ENCODE measurements around the gene RCN1.

- TF ChIP-seq BHLHE40 (IDR thresholded peaks at IDR 0.05; ENCODE audit: low read depth, low read length): no peak
- TF ChIP-seq, protein P1, sequence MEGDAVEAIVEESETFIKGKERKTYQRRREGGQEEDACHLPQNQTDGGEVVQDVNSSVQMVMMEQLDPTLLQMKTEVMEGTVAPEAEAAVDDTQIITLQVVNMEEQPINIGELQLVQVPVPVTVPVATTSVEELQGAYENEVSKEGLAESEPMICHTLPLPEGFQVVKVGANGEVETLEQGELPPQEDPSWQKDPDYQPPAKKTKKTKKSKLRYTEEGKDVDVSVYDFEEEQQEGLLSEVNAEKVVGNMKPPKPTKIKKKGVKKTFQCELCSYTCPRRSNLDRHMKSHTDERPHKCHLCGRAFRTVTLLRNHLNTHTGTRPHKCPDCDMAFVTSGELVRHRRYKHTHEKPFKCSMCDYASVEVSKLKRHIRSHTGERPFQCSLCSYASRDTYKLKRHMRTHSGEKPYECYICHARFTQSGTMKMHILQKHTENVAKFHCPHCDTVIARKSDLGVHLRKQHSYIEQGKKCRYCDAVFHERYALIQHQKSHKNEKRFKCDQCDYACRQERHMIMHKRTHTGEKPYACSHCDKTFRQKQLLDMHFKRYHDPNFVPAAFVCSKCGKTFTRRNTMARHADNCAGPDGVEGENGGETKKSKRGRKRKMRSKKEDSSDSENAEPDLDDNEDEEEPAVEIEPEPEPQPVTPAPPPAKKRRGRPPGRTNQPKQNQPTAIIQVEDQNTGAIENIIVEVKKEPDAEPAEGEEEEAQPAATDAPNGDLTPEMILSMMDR (IDR thresholded peaks at IDR 0.05): no peak
- TF ChIP-seq POLR2AphosphoS2 (conservative IDR thresholded peaks at IDR 0.05; ENCODE audit: low read length): no peak
- TF ChIP-seq, protein P2, sequence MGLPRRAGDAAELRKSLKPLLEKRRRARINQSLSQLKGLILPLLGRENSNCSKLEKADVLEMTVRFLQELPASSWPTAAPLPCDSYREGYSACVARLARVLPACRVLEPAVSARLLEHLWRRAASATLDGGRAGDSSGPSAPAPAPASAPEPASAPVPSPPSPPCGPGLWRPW (IDR thresholded peaks at IDR 0.05): no peak
- no peak for TF ChIP-seq MAX (IDR thresholded peaks at IDR 0.05)
These were observed 40.6 kb upstream of the RCN1 start for GRCh38 chr11:32050264-32050663.

Data from A549 (cell line).